Measurements from ENCODE around the gene BLOC1S2.

GRCh38 chr10:100303724-100304319 is 17.3 kb upstream of the BLOC1S2 start:
- TF ChIP-seq, protein P1, sequence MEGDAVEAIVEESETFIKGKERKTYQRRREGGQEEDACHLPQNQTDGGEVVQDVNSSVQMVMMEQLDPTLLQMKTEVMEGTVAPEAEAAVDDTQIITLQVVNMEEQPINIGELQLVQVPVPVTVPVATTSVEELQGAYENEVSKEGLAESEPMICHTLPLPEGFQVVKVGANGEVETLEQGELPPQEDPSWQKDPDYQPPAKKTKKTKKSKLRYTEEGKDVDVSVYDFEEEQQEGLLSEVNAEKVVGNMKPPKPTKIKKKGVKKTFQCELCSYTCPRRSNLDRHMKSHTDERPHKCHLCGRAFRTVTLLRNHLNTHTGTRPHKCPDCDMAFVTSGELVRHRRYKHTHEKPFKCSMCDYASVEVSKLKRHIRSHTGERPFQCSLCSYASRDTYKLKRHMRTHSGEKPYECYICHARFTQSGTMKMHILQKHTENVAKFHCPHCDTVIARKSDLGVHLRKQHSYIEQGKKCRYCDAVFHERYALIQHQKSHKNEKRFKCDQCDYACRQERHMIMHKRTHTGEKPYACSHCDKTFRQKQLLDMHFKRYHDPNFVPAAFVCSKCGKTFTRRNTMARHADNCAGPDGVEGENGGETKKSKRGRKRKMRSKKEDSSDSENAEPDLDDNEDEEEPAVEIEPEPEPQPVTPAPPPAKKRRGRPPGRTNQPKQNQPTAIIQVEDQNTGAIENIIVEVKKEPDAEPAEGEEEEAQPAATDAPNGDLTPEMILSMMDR (IDR thresholded peaks at IDR 0.05; ENCODE audit: low read depth, low read length) = peak; percentile 71
- TF ChIP-seq POLR2A (IDR thresholded peaks at IDR 0.05; ENCODE audit: extremely low read depth, insufficient read length) (no peak), MAX (IDR thresholded peaks at IDR 0.05; ENCODE audit: low read depth, low read length) (no peak), MYC (IDR thresholded peaks at IDR 0.05; ENCODE audit: low read depth, low read length) (no peak)

Measured in NB4 (cell line).